Mesenchymal stem cell (in vitro differentiated cells and primary cell): ENCODE data around the gene HPCA.

Source experiments
- DNase-seq: peaks from one replicate; pipeline ENCODE4 v3.0.0-alpha.2; 2013
- H2AFZ ChIP-seq: one replicate; pipeline ENCODE4 v1.6.1; 2013; ENCODE audit warnings: low read depth, mild to moderate bottlenecking, control low read depth, inconsistent platforms, low read length, moderate library complexity
- H2AK5ac ChIP-seq: 2 replicates; pipeline ENCODE4 v1.6.1; 2013; ENCODE audit warnings: low read length, moderate library complexity, mild to moderate bottlenecking, inconsistent platforms; ENCODE audit not compliant: severe bottlenecking
- H2BK120ac ChIP-seq: one replicate; pipeline ENCODE4 v1.6.1; 2013; ENCODE audit warnings: low read depth, mild to moderate bottlenecking, inconsistent platforms, low read length, moderate library complexity
- H2BK12ac ChIP-seq, 2 experiments: one replicate each; pipeline ENCODE4 v1.6.1; 2013; ENCODE audit warnings: inconsistent platforms in 2 of 2, low read length in 2 of 2, mild to moderate bottlenecking in 2 of 2, moderate library complexity in 2 of 2, control low read depth in 1 of 2
- H2BK15ac ChIP-seq: one replicate; pipeline ENCODE4 v1.6.1; 2013; ENCODE audit warnings: mild to moderate bottlenecking, low read depth, inconsistent platforms; ENCODE audit not compliant: poor library complexity, severe bottlenecking
- H2BK5ac ChIP-seq: 2 replicates; pipeline ENCODE4 v1.6.1; 2013; ENCODE audit warnings: low read depth, mild to moderate bottlenecking, low read length, control low read depth, inconsistent platforms; ENCODE audit not compliant: poor library complexity, severe bottlenecking
- H3K14ac ChIP-seq, 2 experiments: one replicate each; pipeline ENCODE4 v1.6.1; 2013; ENCODE audit warnings: inconsistent platforms in 2 of 2, low read length in 2 of 2, control low read depth in 1 of 2, mild to moderate bottlenecking in 1 of 2, moderate library complexity in 1 of 2
- H3K18ac ChIP-seq, 2 experiments: one replicate each; pipeline ENCODE4 v1.6.1; 2013; ENCODE audit warnings: inconsistent platforms in 2 of 2, low read length in 2 of 2, control low read depth in 1 of 2, low read depth in 1 of 2, mild to moderate bottlenecking in 1 of 2
- H3K23ac ChIP-seq, 2 experiments: one replicate each; pipeline ENCODE4 v1.6.1; 2013; ENCODE audit warnings: inconsistent platforms in 2 of 2, low read length in 2 of 2, mild to moderate bottlenecking in 2 of 2, moderate library complexity in 2 of 2, control low read depth in 1 of 2
- H3K27ac ChIP-seq: 2 replicates; pipeline ENCODE4 v1.5.1; 2013; ENCODE audit warnings: mild to moderate bottlenecking, moderate library complexity, low read length, control low read depth, inconsistent platforms; ENCODE audit not compliant: poor library complexity, severe bottlenecking
- H3K27me3 ChIP-seq, 2 experiments: 2 replicates each; pipeline versions ENCODE4 v1.6.1 to v1.7.0; 2013; ENCODE audit warnings: low read length in 2 of 2, mild to moderate bottlenecking in 2 of 2, moderate library complexity in 2 of 2, control low read depth in 1 of 2, inconsistent platforms in 1 of 2; ENCODE audit not compliant: control insufficient read depth in 1 of 2, insufficient read depth in 1 of 2
- H3K36me3 ChIP-seq, 2 experiments: 2 replicates each; pipeline versions ENCODE4 v1.6.1 to v1.7.0; 2013; ENCODE audit warnings: low read length in 2 of 2, control low read depth in 1 of 2, inconsistent platforms in 1 of 2, low read depth in 1 of 2, mild to moderate bottlenecking in 1 of 2; ENCODE audit not compliant: insufficient read depth in 2 of 2, control insufficient read depth in 1 of 2
- H3K4ac ChIP-seq, 2 experiments: one replicate each; pipeline ENCODE4 v1.6.1; 2013; ENCODE audit warnings: inconsistent platforms in 2 of 2, low read length in 2 of 2, mild to moderate bottlenecking in 2 of 2, moderate library complexity in 2 of 2, control low read depth in 1 of 2, low read depth in 1 of 2
- H3K4me1 ChIP-seq: 2 replicates; pipeline ENCODE4 v1.6.1; 2013; ENCODE audit warnings: low read depth, low read length, control low read depth; ENCODE audit not compliant: control insufficient read depth, insufficient read depth
- H3K4me2 ChIP-seq: 2 replicates; pipeline ENCODE4 v1.6.1; 2013; ENCODE audit warnings: low read length, mild to moderate bottlenecking, inconsistent platforms; ENCODE audit not compliant: poor library complexity, severe bottlenecking
- H3K4me3 ChIP-seq, 2 experiments: 2 replicates each; pipeline versions ENCODE4 v1.5.1 to v1.7.0; 2013; ENCODE audit warnings: low read length in 2 of 2, mild to moderate bottlenecking in 2 of 2, control low read depth in 1 of 2, low read depth in 1 of 2; ENCODE audit not compliant: insufficient read depth in 1 of 2
- H3K79me1 ChIP-seq: replicated peaks from 2 replicates; pipeline ENCODE4 v1.6.1; 2013; ENCODE audit warnings: mild to moderate bottlenecking, control low read depth, low read length, inconsistent platforms; ENCODE audit not compliant: poor library complexity, severe bottlenecking
- H3K9ac ChIP-seq: 2 replicates; pipeline ENCODE4 v1.7.0; 2013; ENCODE audit warnings: mild to moderate bottlenecking, low read length, moderate library complexity
- H3K9me3 ChIP-seq: 2 replicates; pipeline ENCODE4 v1.7.0; 2013; ENCODE audit warnings: mild to moderate bottlenecking, low read length; ENCODE audit not compliant: control insufficient read depth
- H4K8ac ChIP-seq: one replicate; pipeline ENCODE4 v1.6.1; 2013; ENCODE audit warnings: inconsistent platforms, mild to moderate bottlenecking, low read length, moderate library complexity
- H4K91ac ChIP-seq: one replicate; pipeline ENCODE4 v1.6.1; 2013; ENCODE audit warnings: mild to moderate bottlenecking, low read length, inconsistent platforms
- WGBS: methylation state at CpG from one replicate; pipeline ENCODE4 v1.1.7; 2013; ENCODE audit warnings: mixed read lengths; 5-methylcytosine and 5-hydroxymethylcytosine counted together

Gene HPCA

DNA sequence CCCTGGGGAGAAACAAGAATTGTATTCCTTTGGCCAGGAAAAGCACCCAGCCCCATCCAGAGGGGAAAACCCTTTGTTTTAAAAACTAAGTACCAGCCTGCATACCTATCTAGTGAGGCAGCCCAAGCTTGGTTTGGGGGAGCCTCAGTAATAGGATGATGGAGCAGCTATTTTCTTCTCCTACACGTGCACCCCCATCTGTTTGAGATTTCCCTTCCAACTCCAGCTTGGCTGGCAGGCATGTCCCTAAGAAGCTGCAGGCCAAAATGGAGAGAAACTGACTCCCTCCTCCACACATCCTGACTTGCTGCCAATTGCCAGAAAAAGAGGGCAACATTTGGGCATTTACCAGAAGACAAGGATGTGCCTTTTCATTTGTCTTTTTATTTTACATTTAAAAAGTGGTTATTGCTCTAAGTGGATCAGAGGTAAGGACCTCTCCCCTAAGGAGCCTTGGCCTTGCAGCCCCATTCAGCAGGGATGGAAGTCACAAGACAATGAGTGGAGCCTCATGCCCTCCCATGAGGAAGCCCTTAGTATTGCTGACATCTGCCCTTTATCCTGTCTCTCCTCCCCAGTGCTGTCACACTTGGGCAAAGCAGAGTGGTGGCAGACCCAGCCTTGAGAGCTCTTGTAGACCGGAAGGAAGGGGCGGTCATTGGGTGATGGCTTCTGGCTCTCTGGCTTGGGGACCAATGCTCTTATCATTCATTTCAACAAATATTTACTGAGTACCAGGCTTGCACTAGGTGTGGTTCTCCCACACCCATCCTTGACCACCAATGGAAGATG is 24.2 kb upstream of the HPCA start:
- Histone ChIP-seq H4K91ac (no peak overlapping the region), H3K4ac (no peak overlapping the region), H2AK5ac (no peak overlapping the region), H2BK5ac (no peak overlapping the region), H2BK12ac (no peak overlapping the region), H3K18ac (no peak overlapping the region), H2BK120ac (no peak overlapping the region), H3K27ac (no peak overlapping the region), H3K9ac (no peak overlapping the region), H3K36me3 (peaks cover 17 to 51% of the 10 kb centered on the region in 2 experiments), H3K79me1 (peaks cover 2% of the 10 kb centered on the region), H3K9me3 (no peaks in the 10 kb centered on the region), H3K14ac (no peak overlapping the region), H3K4me3 (no peak overlapping the region), H2AFZ (no peak overlapping the region), H2BK15ac (no peak overlapping the region), H4K8ac (no peak overlapping the region), H3K23ac (no peak overlapping the region), H3K27me3 (no peaks in the 10 kb centered on the region), H3K4me2 (no peak overlapping the region), H3K4me1 (peaks cover 5% of the 10 kb centered on the region)
- WGBS = 89% methylated on average over 3 of the region's 3 CpGs
- no peak for DNase-seq

DNA sequence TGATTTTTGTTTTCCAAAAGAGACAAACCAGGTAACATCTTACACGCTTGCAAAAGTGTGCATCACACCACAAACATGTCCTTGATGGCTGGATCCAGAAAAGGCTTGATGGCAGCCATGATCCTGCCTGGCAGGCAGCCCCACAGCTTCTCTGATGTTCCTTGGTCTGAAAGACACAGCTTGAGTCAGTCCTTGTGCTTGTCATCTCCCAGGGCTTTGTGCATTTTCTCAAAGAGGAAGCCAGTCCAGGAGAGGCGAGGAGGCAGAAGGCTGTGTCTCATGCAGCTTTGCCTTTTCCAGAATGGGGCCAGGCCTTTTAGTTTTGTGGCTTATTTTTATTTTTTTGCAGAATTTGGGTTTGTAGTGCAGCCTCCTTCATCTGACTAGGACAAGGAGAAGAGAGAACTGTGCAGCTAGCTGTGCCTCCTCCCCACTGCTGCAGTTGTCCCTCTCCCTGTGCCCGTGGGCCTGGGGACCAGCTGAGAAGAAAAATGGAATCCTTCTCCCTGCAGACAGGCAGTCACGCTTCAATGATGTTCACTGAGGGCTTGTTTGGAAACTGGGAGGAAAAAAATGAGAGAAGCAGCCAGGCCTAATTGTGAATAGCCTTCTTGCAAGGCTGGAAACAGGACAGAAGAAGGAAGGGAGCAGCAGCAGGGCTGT is 22.9 kb upstream of the HPCA start:
- H3K27me3 ChIP-seq = no peaks in the 10 kb centered on the region
- H3K27ac ChIP-seq = no peak overlapping the region
- no peak overlapping the region for H2AK5ac ChIP-seq
- no peak overlapping the region for H2BK12ac ChIP-seq
- peaks cover 25 to 39% of the 10 kb centered on the region in 2 experiments for H3K36me3 ChIP-seq
- no peak overlapping the region for H2BK5ac ChIP-seq
- no peak overlapping the region for H3K4ac ChIP-seq
- no peak overlapping the region for H3K23ac ChIP-seq
- H3K79me1 ChIP-seq = no peaks in the 10 kb centered on the region
- H3K14ac ChIP-seq = no peak overlapping the region
- no peak overlapping the region for H2BK15ac ChIP-seq
- H3K4me3 ChIP-seq = no peak overlapping the region
- no peak for DNase-seq
- H3K4me2 ChIP-seq = no peak overlapping the region
- H3K9ac ChIP-seq = no peak overlapping the region
- peaks cover 5% of the 10 kb centered on the region for H3K4me1 ChIP-seq
- H2AFZ ChIP-seq = no peak overlapping the region
- no peak overlapping the region for H3K18ac ChIP-seq
- H4K91ac ChIP-seq = no peak overlapping the region
- no peaks in the 10 kb centered on the region for H3K9me3 ChIP-seq
- no peak overlapping the region for H2BK120ac ChIP-seq
- WGBS = 86% methylated on average over 4 of the region's 4 CpGs
- no peak overlapping the region for H4K8ac ChIP-seq

DNA sequence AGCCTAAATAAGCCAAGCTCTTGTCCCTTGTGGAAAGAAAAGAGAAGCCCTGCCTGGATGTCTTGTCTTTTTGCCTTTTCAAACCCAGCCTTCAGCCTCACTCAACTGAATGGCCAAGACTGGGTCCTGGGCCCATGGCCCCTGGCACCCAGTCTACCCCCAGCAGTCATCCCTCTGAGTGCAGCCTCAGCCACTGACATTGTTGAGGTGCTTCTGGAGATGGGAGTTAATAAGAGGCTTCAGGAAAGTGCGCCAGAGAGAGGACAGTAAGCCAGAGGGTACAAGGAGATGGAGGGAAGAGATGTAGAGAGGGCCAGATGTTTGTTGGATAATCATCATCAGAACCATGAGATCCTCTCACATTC is 22.4 kb upstream of the HPCA start:
- Histone ChIP-seq H3K4ac (no peak overlapping the region), H3K27ac (no peak overlapping the region), H3K4me2 (no peak overlapping the region), H3K79me1 (no peaks in the 10 kb centered on the region), H3K9me3 (no peaks in the 10 kb centered on the region), H2AFZ (no peak overlapping the region), H3K4me1 (peaks cover 5% of the 10 kb centered on the region), H2BK5ac (no peak overlapping the region), H3K23ac (no peak overlapping the region), H2BK120ac (no peak overlapping the region), H4K8ac (no peak overlapping the region), H3K18ac (no peak overlapping the region), H3K4me3 (no peak overlapping the region), H2BK15ac (no peak overlapping the region), H3K14ac (no peak overlapping the region), H3K9ac (no peak overlapping the region), H4K91ac (no peak overlapping the region), H3K27me3 (no peaks in the 10 kb centered on the region), H2AK5ac (no peak overlapping the region), H3K36me3 (peaks cover 25 to 34% of the 10 kb centered on the region in 2 experiments), H2BK12ac (no peak overlapping the region)
- no CpG with 5 or more reads among the region's 1 CpG for WGBS
- DNase-seq = no peak

DNA sequence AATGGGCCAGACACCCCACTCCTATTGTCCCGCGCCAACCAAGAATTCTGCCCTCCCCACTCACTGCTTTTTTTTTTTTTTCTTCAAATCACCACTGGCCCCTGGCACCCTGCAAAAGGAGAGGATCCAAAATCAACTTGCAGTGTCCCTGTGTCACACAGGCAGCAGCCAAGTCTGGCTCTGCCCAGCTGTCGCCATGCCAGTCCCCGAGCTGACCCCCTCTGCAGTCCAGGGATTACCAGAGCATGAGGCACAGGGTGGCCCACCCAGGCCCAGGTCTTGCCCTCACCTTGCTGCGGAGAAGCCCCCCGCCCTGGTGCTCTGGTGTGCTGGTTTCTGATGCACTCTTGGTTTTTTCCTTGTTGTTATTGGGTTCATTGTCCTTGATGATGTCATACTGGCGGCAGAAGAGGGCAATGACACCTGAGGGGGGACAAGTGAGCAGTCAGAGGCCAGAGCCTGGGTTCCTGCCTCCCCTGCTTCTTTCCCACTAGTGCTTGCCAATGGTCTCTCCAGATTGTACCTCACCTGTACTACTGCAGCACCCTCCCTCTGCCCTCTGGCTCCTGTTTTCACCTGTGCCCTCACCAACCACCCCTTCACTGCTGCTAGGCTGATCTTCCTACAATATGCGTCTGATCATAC is 21.8 kb upstream of the HPCA start:
- Histone ChIP-seq H3K27me3 (peaks cover 0 to 2% of the 10 kb centered on the region in 2 experiments), H4K91ac (no peak overlapping the region), H2BK120ac (no peak overlapping the region), H3K4me2 (no peak overlapping the region), H3K79me1 (no peaks in the 10 kb centered on the region), H3K9ac (no peak overlapping the region), H3K18ac (no peak overlapping the region), H3K14ac (no peak overlapping the region), H3K4me1 (peaks cover 5% of the 10 kb centered on the region), H2BK12ac (no peak overlapping the region), H3K23ac (no peak overlapping the region), H2AK5ac (no peak overlapping the region), H2BK5ac (no peak overlapping the region), H3K27ac (no peak overlapping the region), H3K4ac (no peak overlapping the region), H2BK15ac (no peak overlapping the region), H3K9me3 (no peaks in the 10 kb centered on the region), H2AFZ (no peak overlapping the region), H3K4me3 (no peak overlapping the region), H4K8ac (no peak overlapping the region), H3K36me3 (peaks cover 25 to 27% of the 10 kb centered on the region in 2 experiments)
- no peak for DNase-seq
- 100% methylated on average over 7 of the region's 8 CpGs for WGBS
